Transverse colon (tissue), 4 donors: ENCODE results near the gene TMEM239.

Source experiments
- CTCF ChIP-seq, 5 experiments: fragments of 200-600 bp in 3 of 5; fragments of 450-650 bp in 2 of 5; sonication (generic) in 3 of 5; IDR thresholded peaks; 1 replicate in 2 of 5; 2 replicates in 3 of 5; pipeline ENCODE4 v1.5.1; 2016 to 2017; ENCODE audit warnings: antibody characterized with exemption in 5 of 5, inconsistent platforms in 3 of 5, mild to moderate bottlenecking in 2 of 5, moderate library complexity in 1 of 5
- POLR2A ChIP-seq: fragments of 450-650 bp; IDR thresholded peaks from one replicate; pipeline ENCODE4 v1.6.1; 2016; ENCODE audit warnings: antibody characterized with exemption, mild to moderate bottlenecking, moderate library complexity
- POLR2AphosphoS5 ChIP-seq, 3 donors: sonication (generic); formaldehyde crosslinking; IDR thresholded peaks; one replicate each; pipeline ENCODE4 v1.6.1; 2016; ENCODE audit warnings: antibody characterized with exemption in 3 of 3

DNA sequence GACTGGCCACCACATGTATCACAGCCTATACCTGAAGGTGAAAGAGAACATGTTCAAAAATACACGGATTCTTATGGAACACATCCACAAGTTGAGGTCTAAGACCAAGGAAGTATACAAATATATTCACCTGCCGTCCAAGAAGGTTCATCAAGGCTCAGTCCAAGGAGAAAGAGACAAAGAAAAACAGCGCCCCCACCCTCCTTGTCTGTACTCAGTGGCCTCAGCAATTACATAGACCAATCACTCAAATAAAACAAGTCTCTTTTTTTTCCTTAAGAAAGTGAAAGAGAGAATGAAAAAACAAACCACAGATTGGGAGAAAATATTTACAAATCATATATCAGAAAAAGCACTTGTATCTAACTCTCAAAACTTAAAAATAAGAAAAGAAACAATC is 35.2 kb upstream of the TMEM239 start:
- TF ChIP-seq POLR2A (no peak), POLR2AphosphoS5 (IDR thresholded peaks at IDR 0.05) (no peak), CTCF (IDR thresholded peaks at IDR 0.05) (no peak)
